IMR-90 (cell line): Measurements from ENCODE around the gene GTF3C4. TPM values are rescaled to one million over a fixed set of nuclear protein-coding genes. Genes with fewer than 3 reads are reported as not detected.

Experiments
- ATAC-seq: fragments of 200-7000 bp; cut with Tn5 transposase; 2 replicates; pipeline ENCODE4 v1.9.1; 2020; ENCODE audit warnings: low read depth, mild to moderate bottlenecking, moderate library complexity
- BruUV-seq: library from RNA; stranded (reverse); fragments of 400-500 nt; replicated peaks from 2 replicates; lab custom pipeline; 2021; lab: Mats Ljungman, UMichigan
- CTCF ChIA-PET: fragments of 300-600 bp; formaldehyde crosslinking; extraction: SDS; loops from one replicate; lab custom pipeline; 2021; ENCODE audit warnings: antibody characterized with exemption; lab: Yijun Ruan, JAX
- POLR2A ChIA-PET: fragments of 300-600 bp; sonication (Branson Sonifier 250); formaldehyde crosslinking; loops from one replicate; lab custom pipeline; 2022; ENCODE audit warnings: antibody characterized with exemption; ENCODE audit not compliant: unreplicated experiment; lab: Charles Lee
- DNase-seq: peaks from one replicate; pipeline ENCODE4 v3.0.0; 2013
- H2AFZ ChIP-seq: replicated peaks from 2 replicates; pipeline ENCODE3; 2013; ENCODE audit warnings: low read length, mild to moderate bottlenecking; ENCODE audit not compliant: poor library complexity
- H2AK5ac ChIP-seq: 2 replicates; pipeline ENCODE4 v1.6.1; 2013; ENCODE audit warnings: low read depth, low read length, inconsistent platforms
- H2AK9ac ChIP-seq: replicated peaks from 2 replicates; pipeline ENCODE3; 2013; ENCODE audit warnings: mild to moderate bottlenecking, low read depth, low read length, moderate library complexity; ENCODE audit not compliant: poor library complexity
- H2BK120ac ChIP-seq: 2 replicates; pipeline ENCODE4 v1.6.1; 2013; ENCODE audit warnings: low read depth, low read length, inconsistent platforms
- H2BK15ac ChIP-seq: 3 replicates; pipeline ENCODE4 v1.6.1; 2013; ENCODE audit warnings: low read depth, low read length, inconsistent platforms
- H2BK20ac ChIP-seq: 2 replicates; pipeline ENCODE4 v1.6.1; 2013; ENCODE audit warnings: low read depth, mild to moderate bottlenecking, inconsistent platforms, low read length, moderate library complexity
- H2BK5ac ChIP-seq: 2 replicates; pipeline ENCODE4 v1.6.1; 2013; ENCODE audit warnings: mild to moderate bottlenecking, low read depth, low read length, inconsistent platforms; ENCODE audit not compliant: poor library complexity, severe bottlenecking
- H3K14ac ChIP-seq: replicated peaks from 2 replicates; pipeline ENCODE4 v1.6.1; 2013; ENCODE audit warnings: low read depth, low read length, inconsistent platforms
- H3K18ac ChIP-seq: 2 replicates; pipeline ENCODE4 v1.6.1; 2013; ENCODE audit warnings: low read depth, low read length, control low read depth
- H3K23ac ChIP-seq: 2 replicates; pipeline ENCODE4 v1.6.1; 2013; ENCODE audit warnings: low read depth, low read length, inconsistent platforms
- H3K27ac ChIP-seq: 2 replicates; pipeline ENCODE4 v1.5.1; 2013; ENCODE audit warnings: mild to moderate bottlenecking, control low read depth, low read length; ENCODE audit not compliant: insufficient read depth
- H3K27me3 ChIP-seq: 2 replicates; pipeline ENCODE4 v1.6.1; 2013; ENCODE audit warnings: low read length; ENCODE audit not compliant: control insufficient read depth, insufficient read depth
- H3K36me3 ChIP-seq: 2 replicates; pipeline ENCODE4 v1.6.1; 2013; ENCODE audit warnings: low read length, mixed read lengths; ENCODE audit not compliant: control insufficient read depth, insufficient read depth
- H3K4ac ChIP-seq: 2 replicates; pipeline ENCODE4 v1.6.1; 2013; ENCODE audit warnings: low read depth, low read length, inconsistent platforms
- H3K4me1 ChIP-seq: 2 replicates; pipeline ENCODE4 v1.6.1; 2013; ENCODE audit warnings: low read length, mixed read lengths; ENCODE audit not compliant: control insufficient read depth, insufficient read depth
- H3K4me2 ChIP-seq: 2 replicates; pipeline ENCODE4 v1.6.1; 2013; ENCODE audit warnings: low read depth, mild to moderate bottlenecking, control low read depth, low read length, moderate library complexity
- H3K4me3 ChIP-seq: 2 replicates; pipeline ENCODE4 v1.5.1; 2013; ENCODE audit warnings: low read depth, mild to moderate bottlenecking, control low read depth, low read length, moderate library complexity; ENCODE audit not compliant: insufficient read depth
- H3K56ac ChIP-seq: 2 replicates; pipeline ENCODE4 v1.6.1; 2013; ENCODE audit warnings: low read length, inconsistent platforms; ENCODE audit not compliant: insufficient read depth; ENCODE audit errors: extremely low read depth
- H3K79me1 ChIP-seq, 2 experiments: 2 replicates each; pipeline ENCODE4 v1.6.1; 2013; ENCODE audit warnings: low read length in 2 of 2, inconsistent platforms in 1 of 2, low read depth in 1 of 2
- H3K9ac ChIP-seq: 2 replicates; pipeline ENCODE4 v1.6.1; 2013; ENCODE audit warnings: low read depth, low read length, control low read depth
- H3K9me1 ChIP-seq: 2 replicates; pipeline ENCODE4 v1.6.1; 2013; ENCODE audit warnings: low read length, inconsistent platforms; ENCODE audit not compliant: insufficient read depth
- H3K9me3 ChIP-seq: 2 replicates; pipeline ENCODE4 v1.6.1; 2013; ENCODE audit warnings: low read length; ENCODE audit not compliant: control insufficient read depth, insufficient read depth
- H4K20me1 ChIP-seq: 2 replicates; pipeline ENCODE4 v1.6.1; 2013; ENCODE audit warnings: low read length, inconsistent platforms; ENCODE audit not compliant: insufficient read depth
- H4K5ac ChIP-seq: 2 replicates; pipeline ENCODE4 v1.6.1; 2013; ENCODE audit warnings: mild to moderate bottlenecking, low read depth, low read length, control low read depth
- H4K8ac ChIP-seq, 2 experiments: 2 replicates each; pipeline ENCODE4 v1.6.1; 2013; ENCODE audit warnings: low read depth in 2 of 2, low read length in 2 of 2, control low read depth in 1 of 2, inconsistent platforms in 1 of 2
- H4K91ac ChIP-seq: 2 replicates; pipeline ENCODE4 v1.6.1; 2013; ENCODE audit warnings: low read depth, low read length, inconsistent platforms; ENCODE audit not compliant: insufficient read depth
- MAZ ChIP-seq: IDR thresholded peaks from 2 replicates; pipeline ENCODE4 v1.6.1; 2012; ENCODE audit warnings: low read depth, mild to moderate bottlenecking, low read length, improper control_type of control experiment, moderate library complexity, borderline replicate concordance
- MXI1 ChIP-seq: IDR thresholded peaks from 2 replicates; pipeline ENCODE4 v1.6.1; 2012; ENCODE audit warnings: low read depth, mild to moderate bottlenecking, low read length, moderate library complexity, borderline replicate concordance
- WGBS, 2 experiments: methylation state at CpG; one replicate each; pipeline versions ENCODE4 v1.1.5 to v1.1.7; 2013; ENCODE audit warnings: missing lambda C conversion rate in 2 of 2; ENCODE audit not compliant: insufficient read length in 1 of 2; ENCODE audit errors: extremely low coverage in 2 of 2; 5-methylcytosine and 5-hydroxymethylcytosine counted together
- dilution Hi-C: fragments of 300-500 bp; cut with HindIII; formaldehyde crosslinking; loops from one replicate; pipeline ENCODE4 v1.14.3; 2018; ENCODE audit warnings: low sequenced_read_pairs; ENCODE audit not compliant: unreplicated experiment
- in situ Hi-C: fragments of 300-500 bp; cut with MboI; formaldehyde crosslinking; loops from 3 replicates; pipeline ENCODE4 v1.14.3; 2019; ENCODE audit warnings: low sequenced_read_pairs, inconsistent platforms, mixed read lengths
- intact Hi-C: fragments of 100-400 bp; cut with micrococcal nuclease; formaldehyde crosslinking; loops from 2 replicates; pipeline ENCODE4 v1.10.0; 2022
- polyA plus RNA-seq, 3 experiments: library from polyadenylated mRNA; depleted of rRNA; stranded (reverse); fragments of >200 nt; gene quantifications; 2 replicates each; pipeline ENCODE4 v1.2.3, GENCODE V29; 2012; ENCODE audit warnings: low replicate concordance in 1 of 3
- total RNA-seq: library from RNA; depleted of rRNA; stranded (reverse); fragments of >200 nt; gene quantifications from 2 replicates; pipeline ENCODE4 v1.2.3, GENCODE V29; 2012

GTF3C4 gene
- total and polyA plus RNA-seq, 2 of the 4 experiments (the other 2 are of a cell fraction) = 4.7 to 16.5 TPM

- in situ Hi-C loops (no loop called here), intact Hi-C loops (loop anchor here (10.0 kb wide), 1 partner anchor 241 kb away; the partner anchor contains the start of gene CFAP77), dilution Hi-C loops (no loop called here)
- H4K20me1 ChIP-seq = 0 out of 2 replicates have a peak, but pooled peaks cover 4% of the 10 kb centered on the region
- no peak overlapping the region for H2AFZ ChIP-seq
- no peak for ATAC-seq
- H3K79me1 ChIP-seq = peaks cover 7 to 11% of the 10 kb centered on the region in 2 experiments; a peak in 3 of 4 replicates
- POLR2A ChIA-PET = no interaction called here
- peaks cover 28% of the 10 kb centered on the region for H3K36me3 ChIP-seq
- H3K27ac ChIP-seq = no peak overlapping the region
- no peak overlapping the region for H2BK120ac ChIP-seq
- 93% methylated on average over 4 of the region's 7 CpGs; no CpG with 5 or more reads in 1 of the 2 experiments for WGBS, 2 experiments
- no peak overlapping the region for H4K91ac ChIP-seq
- no peak overlapping the region for H2BK5ac ChIP-seq
- H3K9me3 ChIP-seq = no peaks in the 10 kb centered on the region
- H3K23ac ChIP-seq = no peak overlapping the region
- no peak overlapping the region for H3K4ac ChIP-seq
- no peaks in the 10 kb centered on the region for H3K4me1 ChIP-seq
- no peak overlapping the region for H2BK15ac ChIP-seq
- no peak overlapping the region for H3K4me3 ChIP-seq
- H4K8ac ChIP-seq = no peak overlapping the region
- H2AK5ac ChIP-seq = no peak overlapping the region
- H3K14ac ChIP-seq = no peak overlapping the region
- no peak overlapping the region for H4K5ac ChIP-seq
- H3K4me2 ChIP-seq = no peak overlapping the region
- H3K9ac ChIP-seq = no peak overlapping the region
- no peak overlapping the region for H3K18ac ChIP-seq
- no peak overlapping the region for H2BK20ac ChIP-seq
- CTCF ChIA-PET = no interaction called here
- H3K9me1 ChIP-seq = no peaks in the 10 kb centered on the region
- BruUV-seq = no TSS peak
- TF ChIP-seq MAZ (no peak), MXI1 (no peak)
- no peaks in the 10 kb centered on the region for H3K27me3 ChIP-seq
- H2AK9ac ChIP-seq = no peak overlapping the region
- DNase-seq = no peak
- H3K56ac ChIP-seq = no peak overlapping the region
Observed at GRCh38 chr9:132656299-132656698, 14.0 kb upstream of the GTF3C4 start.
